HepG2 (cell line): ENCODE results near the gene CPB1. TPM values are rescaled to one million over a fixed set of nuclear protein-coding genes. Genes with fewer than 3 reads are reported as not detected.

Experiments used
- ATAC-seq: fragments of 200-7000 bp; cut with Tn5 transposase; 3 replicates; pipeline ENCODE4 v1.9.1; 2020; ENCODE audit warnings: mild to moderate bottlenecking, moderate library complexity
- BruUV-seq: library from RNA; stranded (reverse); fragments of 400-500 nt; replicated peaks from 2 replicates; lab custom pipeline; 2021; lab: Mats Ljungman, UMichigan
- CTCF ChIA-PET: fragments of 300-600 bp; formaldehyde crosslinking; extraction: SDS; loops from one replicate; lab custom pipeline; 2021; ENCODE audit warnings: low total read pairs, inconsistent platforms, low intra/inter-chr PET ratio; lab: Yijun Ruan, JAX
- POLR2A ChIA-PET: fragments of 350-600 bp; sonication (Branson Sonifier 250); formaldehyde crosslinking; loops from one replicate; lab custom pipeline; 2020; ENCODE audit warnings: antibody characterized with exemption, inconsistent platforms; lab: Yijun Ruan, JAX
- DNase-seq: peaks from one replicate; pipeline ENCODE4 v3.0.0-alpha.2; 2015; ENCODE audit warnings: low spot score
- FAIRE-seq: peaks from 3 replicates; lab custom pipeline; 2011; peaks lifted over from hg19 to GRCh38; lab: Jason Lieb, UNC
- H2AFZ ChIP-seq: one replicate; pipeline ENCODE4 v1.6.1; 2011; ENCODE audit warnings: low read length, inconsistent platforms
- H3K27ac ChIP-seq: fragments of 300-600 bp; 3 replicates; pipeline ENCODE4 v1.8.0; 2011; ENCODE audit warnings: mixed run types, mild to moderate bottlenecking, mixed read lengths, low read length, inconsistent platforms; ENCODE audit not compliant: insufficient read depth; ENCODE audit errors: extremely low read length
- H3K27me3 ChIP-seq, 2 experiments: fragments of 200-600 bp in 1 of 2; 2 replicates in 1 of 2; 3 replicates in 1 of 2; pipeline versions ENCODE4 v1.6.0 to v1.8.0; 2011; ENCODE audit warnings: low read length in 2 of 2, mild to moderate bottlenecking in 2 of 2, moderate library complexity in 2 of 2, inconsistent platforms in 1 of 2; ENCODE audit not compliant: insufficient read depth in 2 of 2, control insufficient read depth in 1 of 2
- H3K36me3 ChIP-seq, 2 experiments: fragments of 200-600 bp in 1 of 2; replicated peaks in 1 of 2; 2 replicates in 1 of 2; 3 replicates in 1 of 2; pipeline versions ENCODE4 v1.5.1 to v1.8.0; 2011; ENCODE audit warnings: low read length in 2 of 2, inconsistent platforms in 1 of 2; ENCODE audit not compliant: insufficient read depth in 2 of 2, control insufficient read depth in 1 of 2
- H3K4me1 ChIP-seq: 2 replicates; pipeline ENCODE4 v1.5.1; 2012; ENCODE audit warnings: low read length, inconsistent platforms; ENCODE audit not compliant: insufficient read depth
- H3K4me2 ChIP-seq: 2 replicates; pipeline ENCODE4 v1.6.0; 2011; ENCODE audit warnings: low read depth, low read length, inconsistent platforms
- H3K4me3 ChIP-seq, 3 experiments: fragments of 200-600 bp in 1 of 3; sonication (generic), shearing (Covaris generic) in 1 of 3; replicated peaks in 1 of 3; 2 replicates each; pipeline ENCODE4 v1.5.1; 2011 to 2016; ENCODE audit warnings: low read length in 3 of 3, inconsistent platforms in 2 of 3, low read depth in 2 of 3, mild to moderate bottlenecking in 2 of 3, control low read depth in 1 of 3, mixed read lengths in 1 of 3; ENCODE audit not compliant: insufficient read depth in 1 of 3
- H3K79me2 ChIP-seq: one replicate; pipeline ENCODE4 v1.6.1; 2011; ENCODE audit warnings: low read length, inconsistent platforms; ENCODE audit not compliant: insufficient read depth
- H3K9ac ChIP-seq: 2 replicates; pipeline ENCODE4 v1.6.0; 2011; ENCODE audit warnings: mild to moderate bottlenecking, low read depth, low read length, inconsistent platforms; ENCODE audit not compliant: insufficient read depth
- H3K9me3 ChIP-seq: 2 replicates; pipeline ENCODE4 v1.5.1; 2012; ENCODE audit warnings: mild to moderate bottlenecking, low read length
- H4K20me1 ChIP-seq: 2 replicates; pipeline ENCODE4 v1.6.0; 2011; ENCODE audit warnings: inconsistent platforms, mild to moderate bottlenecking, low read length, moderate library complexity; ENCODE audit not compliant: insufficient read depth
- CHD2 ChIP-seq: IDR thresholded peaks from 2 replicates; pipeline ENCODE4 v1.6.1; 2011; ENCODE audit warnings: low read depth, low read length, improper control_type of control experiment
- EP300 ChIP-seq, 3 experiments: sonication (generic) in 1 of 3; formaldehyde crosslinking in 1 of 3; IDR thresholded peaks; 2 replicates each; pipeline versions ENCODE4 v1.5.1 to v1.6.1; 2011 to 2020; ENCODE audit warnings: low read depth in 2 of 3, low read length in 2 of 3, borderline replicate concordance in 1 of 3, improper control_type of control experiment in 1 of 3, mild to moderate bottlenecking in 1 of 3, missing genetic modification reagents in 1 of 3, moderate library complexity in 1 of 3
- MAFK ChIP-seq, 2 experiments: IDR thresholded peaks in 1 of 2; conservative IDR thresholded peaks in 1 of 2; 2 replicates each; pipeline ENCODE4 v1.6.1; 2011; ENCODE audit warnings: improper control_type of control experiment in 2 of 2, low read length in 2 of 2
- SAFB2 ChIP-seq: sonication (generic); formaldehyde crosslinking; IDR thresholded peaks from 2 replicates; pipeline ENCODE4 v1.5.1; 2020; ENCODE audit warnings: missing genetic modification reagents, low read depth, mild to moderate bottlenecking, borderline replicate concordance
- SAP130 ChIP-seq: IDR thresholded peaks from 2 replicates; pipeline ENCODE4 v1.6.1; 2016; ENCODE audit warnings: low read depth
- TAF1 ChIP-seq: sonication (generic); formaldehyde crosslinking; IDR thresholded peaks from 2 replicates; pipeline ENCODE4 v1.4.0; 2020; ENCODE audit warnings: missing genetic modification reagents
- TRAFD1 ChIP-seq: sonication (generic); formaldehyde crosslinking; IDR thresholded peaks from 2 replicates; pipeline ENCODE4 v1.5.1; 2020; ENCODE audit warnings: missing genetic modification reagents, mild to moderate bottlenecking, borderline replicate concordance
- U2AF1 ChIP-seq: fragments of 200-400 bp; formaldehyde crosslinking; optimal IDR thresholded peaks from 2 replicates; pipeline ENCODE3; 2017; ENCODE audit warnings: mild to moderate bottlenecking, low read depth, low read length
- ZNF280D ChIP-seq: sonication (generic); formaldehyde crosslinking; IDR thresholded peaks from 2 replicates; pipeline ENCODE4 v1.5.1; 2020; ENCODE audit warnings: mild to moderate bottlenecking, missing genetic modification reagents
- ZNF782 ChIP-seq: sonication (generic); formaldehyde crosslinking; IDR thresholded peaks from 2 replicates; pipeline ENCODE4 v1.4.0; 2020; ENCODE audit warnings: missing genetic modification reagents, mild to moderate bottlenecking, borderline replicate concordance
- WGBS: methylation state at CpG from one replicate; pipeline ENCODE4 v1.1.6; 2017; ENCODE audit warnings: low lambda C conversion rate; 5-methylcytosine and 5-hydroxymethylcytosine counted together
- in situ Hi-C: cut with HindIII; loops from 2 replicates; pipeline ENCODE4 v1.10.0; 2017; ENCODE audit warnings: low pct_unique_long_range_greater_than_20kb; ENCODE audit not compliant: extremely low pct_ligation_motif_present
- intact Hi-C: fragments of 100-400 bp; cut with micrococcal nuclease; formaldehyde crosslinking; loops from one replicate; pipeline ENCODE4 v1.10.0; 2022; ENCODE audit not compliant: unreplicated experiment
- polyA plus RNA-seq, 8 experiments: library from polyadenylated mRNA; depleted of rRNA in 3 of 8; stranded (reverse) in 7 of 8; unstranded in 1 of 8; fragments of >200 nt; fragmentation: Illumina TruSeq in 4 of 8; extraction: Trizol in 4 of 8; gene quantifications; 2 replicates each; pipeline versions ENCODE4 v1.2.1 to v1.2.3, GENCODE V29; 2011 to 2016; ENCODE audit warnings: low read depth in 4 of 8, missing spikeins in 1 of 8, mixed read lengths in 1 of 8; ENCODE audit not compliant: insufficient read depth in 1 of 8
- total RNA-seq, 5 experiments: library from RNA; depleted of rRNA; stranded (reverse); fragments of >200 nt; fragmentation: Illumina TruSeq; extraction: Trizol; gene quantifications; 2 replicates each; pipeline ENCODE4 v1.2.3, GENCODE V29; 2016; ENCODE audit warnings: low read depth in 1 of 5
- TF ChIP-seq, protein P1 (sequence below): sonication (generic); formaldehyde crosslinking; IDR thresholded peaks from 2 replicates; pipeline ENCODE4 v1.9.0; 2021; ENCODE audit warnings: missing genetic modification reagents, borderline replicate concordance
- TF ChIP-seq, protein P2 (sequence below): sonication (generic); formaldehyde crosslinking; IDR thresholded peaks from 2 replicates; pipeline ENCODE4 v1.8.1; 2023; ENCODE audit warnings: mild to moderate bottlenecking, inconsistent platforms, moderate library complexity, missing genetic modification reagents, borderline replicate concordance

The CPB1 gene
- total and polyA plus RNA-seq, 2 of the 13 experiments (the other 11 are each of a cell fraction or from before 2014, with no cell fraction given) = not detected

GRCh38 chr3:148816427-148816826 lies 11.2 kb upstream of the CPB1 start (continued):
- TF ChIP-seq, protein P1, sequence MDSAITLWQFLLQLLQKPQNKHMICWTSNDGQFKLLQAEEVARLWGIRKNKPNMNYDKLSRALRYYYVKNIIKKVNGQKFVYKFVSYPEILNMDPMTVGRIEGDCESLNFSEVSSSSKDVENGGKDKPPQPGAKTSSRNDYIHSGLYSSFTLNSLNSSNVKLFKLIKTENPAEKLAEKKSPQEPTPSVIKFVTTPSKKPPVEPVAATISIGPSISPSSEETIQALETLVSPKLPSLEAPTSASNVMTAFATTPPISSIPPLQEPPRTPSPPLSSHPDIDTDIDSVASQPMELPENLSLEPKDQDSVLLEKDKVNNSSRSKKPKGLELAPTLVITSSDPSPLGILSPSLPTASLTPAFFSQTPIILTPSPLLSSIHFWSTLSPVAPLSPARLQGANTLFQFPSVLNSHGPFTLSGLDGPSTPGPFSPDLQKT (CRISPR knock-in tag) = no peak
- TF ChIP-seq SAFB2 (CRISPR knock-in tag) (no peak), CHD2 (no peak)
- TF ChIP-seq, protein P2, sequence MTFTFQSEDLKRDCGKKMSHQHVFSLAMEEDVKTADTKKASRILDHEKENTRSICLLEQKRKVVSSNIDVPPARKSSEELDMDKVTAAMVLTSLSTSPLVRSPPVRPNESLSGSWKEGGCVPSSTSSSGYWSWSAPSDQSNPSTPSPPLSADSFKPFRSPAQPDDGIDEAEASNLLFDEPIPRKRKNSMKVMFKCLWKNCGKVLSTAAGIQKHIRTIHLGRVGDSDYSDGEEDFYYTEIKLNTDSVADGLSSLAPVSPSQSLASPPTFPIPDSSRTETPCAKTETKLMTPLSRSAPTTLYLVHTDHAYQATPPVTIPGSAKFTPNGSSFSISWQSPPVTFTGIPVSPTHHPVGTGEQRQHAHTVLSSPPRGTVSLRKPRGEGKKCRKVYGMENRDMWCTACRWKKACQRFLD (CRISPR knock-in tag) = no peak

- ATAC-seq = no peak
- Histone ChIP-seq H3K36me3 (no peaks in the 10 kb centered on the region), H3K4me1 (peaks cover 8% of the 10 kb centered on the region), H3K9me3 (no peaks in the 10 kb centered on the region), H3K9ac (no peak overlapping the region), H3K27ac (no peak overlapping the region), H3K4me3 (no peak overlapping the region), H3K79me2 (no peaks in the 10 kb centered on the region), H3K27me3 (no peaks in the 10 kb centered on the region), H3K4me2 (no peak overlapping the region), H2AFZ (no peak overlapping the region), H4K20me1 (no peaks in the 10 kb centered on the region)
- ChIA-PET POLR2A (no interaction called here), CTCF (no interaction called here)
- intact Hi-C loops (no loop called here), in situ Hi-C loops (no loop called here)
- no peak for DNase-seq
- BruUV-seq = no TSS peak
- no peak for TF ChIP-seq U2AF1
- no peak for TF ChIP-seq ZNF280D (CRISPR knock-in tag)
- no peak for TF ChIP-seq SAP130 (CRISPR knock-in tag)
- TF ChIP-seq MAFK (conservative IDR thresholded peaks at IDR 0.05 in 1 of 2, IDR thresholded peaks at IDR 0.05 in 1 of 2; ENCODE audit: low read length in 2 of 2) = peak in 1 of 2 experiments; percentile 22; a peak in 2 of 4 replicates
- no peak for TF ChIP-seq ZNF782 (CRISPR knock-in tag)
- no peak for TF ChIP-seq TRAFD1 (CRISPR knock-in tag)
- no peak for TF ChIP-seq EP300 (IDR thresholded peaks at IDR 0.05; ENCODE audit: low read depth in 2 of 2, low read length in 2 of 2)
- no peak for TF ChIP-seq EP300 (CRISPR knock-in tag; IDR thresholded peaks at IDR 0.05; ENCODE audit: borderline replicate concordance)
- TF ChIP-seq TAF1 = no peak
- no peak for FAIRE-seq
- WGBS = 2% methylated on average over 3 of the region's 3 CpGs
Observed at GRCh38 chr3:148816981-148817525, 10.6 kb upstream of the CPB1 start.
